ENCODE measurements around the gene RNF19B. TPM values are rescaled to one million over a fixed set of nuclear protein-coding genes. Genes with fewer than 3 reads are reported as not detected.

The RNF19B gene
- total and polyA plus RNA-seq, 2 of the 13 experiments (the other 11 are each of a cell fraction or from before 2014, with no cell fraction given) = 15.3 to 22.5 TPM

DNA sequence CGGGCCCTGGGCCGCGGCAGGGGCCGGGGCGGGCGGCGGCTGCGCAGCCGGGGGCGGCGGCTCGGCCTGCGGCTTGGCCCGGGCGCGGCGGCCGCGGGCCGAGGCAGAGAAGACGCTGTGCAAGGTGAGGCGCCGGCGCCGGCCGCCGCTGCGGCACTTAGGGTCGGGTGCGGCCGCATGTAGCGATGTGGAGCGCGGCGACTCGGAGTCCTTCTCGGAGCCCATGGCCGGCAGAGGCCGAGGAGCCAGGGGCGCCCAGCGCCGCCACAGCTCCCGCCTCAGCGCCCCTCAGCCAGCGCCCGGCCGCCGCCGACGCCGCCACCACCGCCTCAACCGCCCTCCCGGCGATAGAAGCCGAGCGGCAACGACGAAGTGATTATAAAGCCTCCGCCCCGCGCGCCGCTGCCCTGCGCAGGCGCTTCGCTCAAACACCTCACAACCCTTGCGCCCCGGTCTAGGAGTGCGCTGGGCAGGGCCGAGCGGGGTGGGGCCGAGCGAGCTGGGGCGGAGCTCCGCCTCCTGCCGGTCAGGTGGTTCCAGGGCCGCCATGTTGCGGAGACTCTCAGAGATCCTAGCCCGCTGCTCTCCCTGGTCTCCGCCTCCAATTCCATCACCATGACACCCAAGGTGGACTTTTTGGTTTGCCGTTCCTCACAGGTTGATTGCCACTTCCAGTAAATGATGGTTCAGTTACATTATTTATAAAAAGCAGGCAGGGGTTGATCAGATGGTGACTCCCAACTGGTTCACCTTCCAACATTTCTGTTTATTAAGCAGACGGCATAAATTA is at the start of gene RNF19B (continued):
- TF ChIP-seq MYPOP (CRISPR knock-in tag; IDR thresholded peaks at IDR 0.05) (peak; percentile 97), ZNF549 (CRISPR knock-in tag; IDR thresholded peaks at IDR 0.05) (no peak), ZNF484 (CRISPR knock-in tag; IDR thresholded peaks at IDR 0.05; ENCODE audit: borderline replicate concordance, low read depth) (no peak), SKI (IDR thresholded peaks at IDR 0.05; ENCODE audit: partially characterized antibody) (peak; percentile 71), ZNF687 (CRISPR knock-in tag; IDR thresholded peaks at IDR 0.05) (peak; percentile 71), SOX5 (CRISPR knock-in tag; IDR thresholded peaks at IDR 0.05; ENCODE audit: borderline replicate concordance) (peak; percentile 42; the same call in 1 of the 2 replicates), NFIB (CRISPR knock-in tag; IDR thresholded peaks at IDR 0.05; ENCODE audit: borderline replicate concordance) (no peak), RERE (CRISPR knock-in tag; IDR thresholded peaks at IDR 0.05; ENCODE audit: low read depth) (0 out of 2 replicates have a peak, but pooled peaks have one; percentile 35), ZNF367 (CRISPR knock-in tag; IDR thresholded peaks at IDR 0.05; ENCODE audit: borderline replicate concordance) (no peak), GPN1 (CRISPR knock-in tag; IDR thresholded peaks at IDR 0.05; ENCODE audit: borderline replicate concordance) (no peak; the same call in 1 of the 2 replicates), KDM5A (IDR thresholded peaks at IDR 0.05; ENCODE audit: borderline replicate concordance, low read length) (no peak), ZNF768 (CRISPR knock-in tag; IDR thresholded peaks at IDR 0.05) (peak; percentile 67; the same call in 1 of the 2 replicates), ZNF703 (CRISPR knock-in tag; IDR thresholded peaks at IDR 0.05; ENCODE audit: borderline replicate concordance) (no peak)
